ENCODE measurements around the gene MYO15A.

GRCh38 chr17:18227635-18228034 is 119.1 kb downstream of the MYO15A start:
- TF ChIP-seq CTCF (conservative IDR thresholded peaks at IDR 0.05; ENCODE audit: low read depth, low read length) (no peak), EZH2 (IDR thresholded peaks at IDR 0.05; ENCODE audit: borderline replicate concordance, low read depth, low read length, poor library complexity, severe bottlenecking) (no peak)
